ENCODE data around the gene B4GALT3. TPM values are rescaled to one million over a fixed set of nuclear protein-coding genes. Genes with fewer than 3 reads are reported as not detected.

The B4GALT3 gene
- total RNA-seq, 2 donors from 2014 or later, result 38.2 to 68.7 TPM

- Histone ChIP-seq H3K36me3 (no peaks in the 10 kb centered on the region), H3K27ac (no peak overlapping the region), H3K4me3 (no peak overlapping the region)
Observed at GRCh38 chr1:161160671-161161145, 16.6 kb downstream of the B4GALT3 start.

GRCh38 chr1:161159913-161160243 is 17.4 kb downstream of the B4GALT3 start:
- H3K27me3 ChIP-seq (replicated peaks; ENCODE audit: insufficient read depth), result no peaks in the 10 kb centered on the region
- H3K36me3 ChIP-seq, result no peaks in the 10 kb centered on the region
- H3K4me3 ChIP-seq, result peak overlapping the region; percentile 71 to 100
- no peaks in the 10 kb centered on the region for H3K9me3 ChIP-seq
- TF ChIP-seq POLR2A (IDR thresholded peaks at IDR 0.05) (no peak), POLR2AphosphoS5 (IDR thresholded peaks at IDR 0.05) (no peak)
- TF ChIP-seq, protein P1, sequence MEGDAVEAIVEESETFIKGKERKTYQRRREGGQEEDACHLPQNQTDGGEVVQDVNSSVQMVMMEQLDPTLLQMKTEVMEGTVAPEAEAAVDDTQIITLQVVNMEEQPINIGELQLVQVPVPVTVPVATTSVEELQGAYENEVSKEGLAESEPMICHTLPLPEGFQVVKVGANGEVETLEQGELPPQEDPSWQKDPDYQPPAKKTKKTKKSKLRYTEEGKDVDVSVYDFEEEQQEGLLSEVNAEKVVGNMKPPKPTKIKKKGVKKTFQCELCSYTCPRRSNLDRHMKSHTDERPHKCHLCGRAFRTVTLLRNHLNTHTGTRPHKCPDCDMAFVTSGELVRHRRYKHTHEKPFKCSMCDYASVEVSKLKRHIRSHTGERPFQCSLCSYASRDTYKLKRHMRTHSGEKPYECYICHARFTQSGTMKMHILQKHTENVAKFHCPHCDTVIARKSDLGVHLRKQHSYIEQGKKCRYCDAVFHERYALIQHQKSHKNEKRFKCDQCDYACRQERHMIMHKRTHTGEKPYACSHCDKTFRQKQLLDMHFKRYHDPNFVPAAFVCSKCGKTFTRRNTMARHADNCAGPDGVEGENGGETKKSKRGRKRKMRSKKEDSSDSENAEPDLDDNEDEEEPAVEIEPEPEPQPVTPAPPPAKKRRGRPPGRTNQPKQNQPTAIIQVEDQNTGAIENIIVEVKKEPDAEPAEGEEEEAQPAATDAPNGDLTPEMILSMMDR (IDR thresholded peaks at IDR 0.05), result no peak
- peak overlapping the region; percentile 87 to 90 for H3K27ac ChIP-seq
- WGBS, result 6% methylated on average over 11 of the region's 11 CpGs
- no peak for DNase-seq (ENCODE audit: low spot score)
- intact Hi-C loops (cut with DNase I), result no loop called here
- no peaks in the 10 kb centered on the region for H3K4me1 ChIP-seq (replicated peaks)

More at GRCh38 chr1:161160671-161161145, 16.6 kb downstream of the B4GALT3 start:
- DNase-seq (ENCODE audit: low spot score), result no peak
- 91% methylated on average over 22 of the region's 22 CpGs for WGBS
- intact Hi-C loops (cut with DNase I), result no loop called here
- no peak for TF ChIP-seq POLR2A (IDR thresholded peaks at IDR 0.05)
- TF ChIP-seq POLR2AphosphoS5 (IDR thresholded peaks at IDR 0.05), result no peak
- TF ChIP-seq, protein P1 (IDR thresholded peaks at IDR 0.05), result no peak
- peaks cover 2% of the 10 kb centered on the region for H3K4me1 ChIP-seq (replicated peaks)
- no peaks in the 10 kb centered on the region for H3K9me3 ChIP-seq
- no peaks in the 10 kb centered on the region for H3K27me3 ChIP-seq (replicated peaks; ENCODE audit: insufficient read depth)

- no peaks in the 10 kb centered on the region for H3K4me1 ChIP-seq (replicated peaks)
- no peaks in the 10 kb centered on the region for H3K9me3 ChIP-seq
- TF ChIP-seq, protein P1 (IDR thresholded peaks at IDR 0.05), result peak in 2 of 4 experiments; percentile 33 to 35
- TF ChIP-seq POLR2A (IDR thresholded peaks at IDR 0.05), result peak; percentile 63
- TF ChIP-seq POLR2AphosphoS5 (IDR thresholded peaks at IDR 0.05), result peak; percentile 95
- peak; percentile 91 for DNase-seq (ENCODE audit: low spot score)
- H3K36me3 ChIP-seq, result no peaks in the 10 kb centered on the region
- H3K27me3 ChIP-seq (replicated peaks; ENCODE audit: insufficient read depth), result no peaks in the 10 kb centered on the region
- under 1% methylated on average over 56 of the region's 60 CpGs for WGBS
- intact Hi-C loops (cut with DNase I), result no loop called here
- peak within 1 kb of the TSS; percentile 87 to 90 for H3K27ac ChIP-seq
- peak within 1 kb of the TSS; percentile 71 to 100 for H3K4me3 ChIP-seq
Observed at GRCh38 chr1:161159087-161159912, 18.0 kb downstream of the B4GALT3 start, which contains the start of gene USP21. Gene USP21, plus strand, starts transcription at chr1:161159500. Its CDS starts 1,141 bp downstream, at chr1:161160641.

- TF ChIP-seq POLR2AphosphoS5 (IDR thresholded peaks at IDR 0.05) (no peak), POLR2A (IDR thresholded peaks at IDR 0.05) (no peak)
- TF ChIP-seq, protein P1 (IDR thresholded peaks at IDR 0.05), result no peak
- WGBS, result 74% methylated on average over 9 of the region's 9 CpGs
- H3K4me1 ChIP-seq (replicated peaks), result no peaks in the 10 kb centered on the region
- no peaks in the 10 kb centered on the region for H3K9me3 ChIP-seq
- no peaks in the 10 kb centered on the region for H3K27me3 ChIP-seq (replicated peaks; ENCODE audit: insufficient read depth)
- intact Hi-C loops (cut with DNase I), result no loop called here
- DNase-seq (ENCODE audit: low spot score), result no peak
- peak overlapping the region; percentile 87 to 90 for H3K27ac ChIP-seq
- peak overlapping the region in 1 of 2 donors; percentile 100 for H3K4me3 ChIP-seq
- H3K36me3 ChIP-seq, result no peaks in the 10 kb centered on the region
Observed at GRCh38 chr1:161158316-161159010, 18.8 kb downstream of the B4GALT3 start.

All from prostate gland (tissue), 2 donors.